CD4-positive, alpha-beta T cell (primary cell): ENCODE measurements around the gene P2RY1. TPM values are rescaled to one million over a fixed set of nuclear protein-coding genes. Genes with fewer than 3 reads are reported as not detected.
A peak's percentile ranks its signal among the peaks of the same experiment; 100 is the strongest.

Source experiments
- ATAC-seq: fragments of 200-7000 bp; cut with Tn5 transposase; one replicate; pipeline ENCODE4 v1.10.0; 2022; ENCODE audit warnings: mild to moderate bottlenecking; ENCODE audit not compliant: poor library complexity
- CTCF ChIA-PET: fragments of 350-600 bp; sonication (Branson Sonifier 250); formaldehyde crosslinking; loops from one replicate; lab custom pipeline; 2021; ENCODE audit warnings: antibody characterized with exemption, inconsistent platforms; lab: Charles Lee
- POLR2A ChIA-PET: fragments of 350-600 bp; sonication (Branson Sonifier 250); formaldehyde crosslinking; loops from one replicate; lab custom pipeline; 2021; ENCODE audit warnings: antibody characterized with exemption, inconsistent platforms; lab: Charles Lee
- DNase-seq, 14 experiments: peaks; one replicate each; pipeline ENCODE4 v3.0.0-alpha.2; 2013 to 2020; ENCODE audit warnings: mixed read lengths in 2 of 14
- H3K27ac ChIP-seq, 2 donors: one replicate each; pipeline versions ENCODE4 v1.5.1 to v1.7.0; 2013; ENCODE audit warnings: low read length in 2 of 2, low read depth in 1 of 2, mild to moderate bottlenecking in 1 of 2
- H3K27me3 ChIP-seq, 2 experiments: 1 replicate in 1 of 2; 2 replicates in 1 of 2; pipeline versions ENCODE4 v1.6.1 to v1.7.0; 2013; ENCODE audit warnings: low read length in 2 of 2, control low read depth in 1 of 2, mild to moderate bottlenecking in 1 of 2, moderate library complexity in 1 of 2; ENCODE audit not compliant: insufficient read depth in 2 of 2, control insufficient read depth in 1 of 2
- H3K36me3 ChIP-seq: one replicate; pipeline ENCODE4 v1.6.1; 2013; ENCODE audit warnings: low read length, control low read depth; ENCODE audit not compliant: insufficient read depth
- H3K4me1 ChIP-seq: one replicate; pipeline ENCODE4 v1.6.1; 2013; ENCODE audit warnings: low read length, control low read depth; ENCODE audit not compliant: insufficient read depth
- H3K4me3 ChIP-seq: one replicate; pipeline ENCODE4 v1.5.1; 2013; ENCODE audit warnings: mild to moderate bottlenecking, low read length, moderate library complexity
- H3K9me3 ChIP-seq, 2 experiments: 1 replicate in 1 of 2; 2 replicates in 1 of 2; pipeline versions ENCODE4 v1.6.1 to v1.7.0; 2013; ENCODE audit warnings: low read length in 2 of 2, mild to moderate bottlenecking in 2 of 2, control low read depth in 1 of 2, moderate library complexity in 1 of 2; ENCODE audit not compliant: control insufficient read depth in 1 of 2, insufficient read depth in 1 of 2
- H3K27ac Mint-ChIP-seq: one replicate; pipeline ENCODE4 v1.8.0; 2020; ENCODE audit warnings: mixed read lengths
- H3K27me3 Mint-ChIP-seq: one replicate; pipeline ENCODE4 v1.8.0; 2021; ENCODE audit warnings: mixed read lengths
- H3K36me3 Mint-ChIP-seq: one replicate; pipeline ENCODE4 v1.8.0; 2021; ENCODE audit warnings: low read depth, mixed read lengths
- H3K4me1 Mint-ChIP-seq: one replicate; pipeline ENCODE4 v1.8.0; 2021; ENCODE audit warnings: low read depth, mixed read lengths
- H3K4me3 Mint-ChIP-seq: one replicate; pipeline ENCODE4 v1.8.0; 2020; ENCODE audit warnings: mild to moderate bottlenecking, mixed read lengths
- H3K9me3 Mint-ChIP-seq: one replicate; pipeline ENCODE4 v1.8.0; 2020; ENCODE audit warnings: mixed read lengths
- CTCF ChIP-seq: fragments of 200-600 bp; IDR thresholded peaks from one replicate; pipeline ENCODE4 v1.8.0; 2022; ENCODE audit warnings: antibody characterized with exemption, mild to moderate bottlenecking
- intact Hi-C, 2 experiments: fragments of 100-400 bp; cut with DNase I in 1 of 2; cut with micrococcal nuclease in 1 of 2; formaldehyde crosslinking; loops; one replicate each; pipeline versions ENCODE4 v1.15.1 to v1.9.0; 2023 to 2025; cut with DNase I, micrococcal nuclease
- total RNA-seq, 174 experiments: library from RNA in 2 of 174; stranded (reverse) in 2 of 174; gene quantifications; one replicate each; pipeline ENCODE4 v1.2.3 and lab custom pipeline; 2021 to 2026

The P2RY1 gene
- total RNA-seq, 2 experiments from 2014 or later, result 0.11 to 0.17 TPM

- Histone ChIP-seq H3K4me3 (peak overlapping the region; percentile 49), H3K4me1 (peaks cover 15% of the 10 kb centered on the region), H3K36me3 (no peaks in the 10 kb centered on the region), H3K27me3 (peaks cover 8 to 25% of the 10 kb centered on the region in 2 experiments), H3K27ac (no peak overlapping the region), H3K9me3 (peaks cover 0 to 17% of the 10 kb centered on the region in 2 experiments)
- H3K9me3 Mint-ChIP-seq, result no peaks in the 10 kb centered on the region
- CTCF ChIA-PET, result no interaction called here
- peaks cover 36% of the 10 kb centered on the region for H3K27me3 Mint-ChIP-seq
- no peaks in the 10 kb centered on the region for H3K36me3 Mint-ChIP-seq
- intact Hi-C loops, result no loop called here
- H3K4me3 Mint-ChIP-seq, result peak overlapping the region; percentile 84
- ATAC-seq, result no peak
- peak in 1 of 14 experiments; percentile 7 for DNase-seq
- no peak for TF ChIP-seq CTCF
- H3K4me1 Mint-ChIP-seq, result peaks cover 9% of the 10 kb centered on the region
- POLR2A ChIA-PET, result no interaction called here
- no peak overlapping the region for H3K27ac Mint-ChIP-seq
These were observed 648 bp upstream of the P2RY1 start for GRCh38 chr3:152834191-152834775.

GRCh38 chr3:152835601-152836102 is 721 bp downstream of the P2RY1 start:
- Mint-ChIP-seq H3K4me1 (peaks cover 9% of the 10 kb centered on the region), H3K9me3 (no peaks in the 10 kb centered on the region), H3K4me3 (peak overlapping the region; percentile 82), H3K27me3 (peaks cover 36% of the 10 kb centered on the region), H3K36me3 (no peaks in the 10 kb centered on the region), H3K27ac (no peak overlapping the region)
- ChIA-PET POLR2A (no interaction called here), CTCF (interaction anchor here (0.6 kb wide), 1 partner anchor 1850 kb away, joined by 6 read pairs; no protein-coding TSS in a partner anchor)
- Histone ChIP-seq H3K27ac (no peak overlapping the region), H3K4me3 (peak overlapping the region; percentile 49), H3K4me1 (peaks cover 15% of the 10 kb centered on the region), H3K27me3 (peaks cover 8 to 25% of the 10 kb centered on the region in 2 experiments), H3K9me3 (peaks cover 0 to 17% of the 10 kb centered on the region in 2 experiments), H3K36me3 (no peaks in the 10 kb centered on the region)
- peak in 2 of 14 experiments; percentile 2 to 3 for DNase-seq
- intact Hi-C loops, result no loop called here
- no peak for ATAC-seq
- TF ChIP-seq CTCF, result no peak

GRCh38 chr3:152836269-152836668 is 1.3 kb downstream of the P2RY1 start:
- H3K4me3 ChIP-seq, result peak overlapping the region; percentile 49
- peaks cover 15% of the 10 kb centered on the region for H3K4me1 ChIP-seq
- H3K27ac ChIP-seq, result no peak overlapping the region

More at GRCh38 chr3:152836269-152836668, 1.3 kb downstream of the P2RY1 start:
- peaks cover 36% of the 10 kb centered on the region for H3K27me3 Mint-ChIP-seq
- intact Hi-C loops, result no loop called here
- H3K4me3 Mint-ChIP-seq, result peak overlapping the region; percentile 62
- H3K36me3 Mint-ChIP-seq, result no peaks in the 10 kb centered on the region
- TF ChIP-seq CTCF, result no peak
- H3K9me3 ChIP-seq, result peaks cover 0 to 17% of the 10 kb centered on the region in 2 experiments
- POLR2A ChIA-PET, result no interaction called here
- no peak for ATAC-seq
- H3K4me1 Mint-ChIP-seq, result peaks cover 9% of the 10 kb centered on the region
- no peaks in the 10 kb centered on the region for H3K9me3 Mint-ChIP-seq
- H3K36me3 ChIP-seq, result no peaks in the 10 kb centered on the region
- H3K27ac Mint-ChIP-seq, result no peak overlapping the region
- peak in 1 of 14 experiments; percentile 3 for DNase-seq
- CTCF ChIA-PET, result no interaction called here
- peaks cover 8 to 25% of the 10 kb centered on the region in 2 experiments for H3K27me3 ChIP-seq
